Activated T-helper 1 cell treated with anti-CD3 and anti-CD28 coated beads, Interleukin-12 subunit alpha, Interleukin-12 subunit beta, Interleukin-2, Interleukin-4 antibody, amounts not matched to agents 30 ng/mL and 10 ng/mL and 1 ng/mL, durations not matched to agents 14 hours and 24 hours and 36 hours (primary cell): ENCODE measurements around the gene ZNF544. TPM values are rescaled to one million over a fixed set of nuclear protein-coding genes. Genes with fewer than 3 reads are reported as not detected.
"Not testable (repeated sequence)": the region's sequence is repeated elsewhere in the genome, so short reads cannot be mapped to it uniquely, and the experiment has no call there.

Source experiments
- DNase-seq: peaks from one replicate; pipeline ENCODE4 v3.0.0; 2021; ENCODE audit warnings: low spot score
- H3K27ac Mint-ChIP-seq: one replicate; pipeline ENCODE4 v1.8.0; 2021; ENCODE audit warnings: mild to moderate bottlenecking, mixed read lengths
- H3K27me3 Mint-ChIP-seq: one replicate; pipeline ENCODE4 v1.8.0; 2022; ENCODE audit warnings: mild to moderate bottlenecking, moderate library complexity, mixed read lengths; ENCODE audit not compliant: insufficient read depth
- H3K36me3 Mint-ChIP-seq: one replicate; pipeline ENCODE4 v1.8.0; 2021; ENCODE audit warnings: low read depth, mixed read lengths
- H3K4me1 Mint-ChIP-seq: one replicate; pipeline ENCODE4 v1.8.0; 2021; ENCODE audit warnings: low read depth, mixed read lengths
- H3K4me3 Mint-ChIP-seq: one replicate; pipeline ENCODE4 v1.8.0; 2021; ENCODE audit warnings: mild to moderate bottlenecking, moderate library complexity, mixed read lengths
- H3K9me3 Mint-ChIP-seq: one replicate; pipeline ENCODE4 v1.8.0; 2021; ENCODE audit warnings: mixed read lengths
- intact Hi-C: fragments of 100-400 bp; cut with micrococcal nuclease; formaldehyde crosslinking; loops from one replicate; pipeline ENCODE4 v1.15.1; 2024
- total RNA-seq: library from RNA; stranded (reverse); gene quantifications from 2 replicates; pipeline ENCODE4 v1.2.3, GENCODE V29; 2022

Gene ZNF544
- total RNA-seq, 1 donor from 2014 or later: 51.8 TPM

GRCh38 chr19:58217069-58217481 is 11.6 kb upstream of the ZNF544 start:
- Mint-ChIP-seq H3K27me3 (no peaks in the 10 kb centered on the region), H3K9me3 (peaks cover 61% of the 10 kb centered on the region), H3K36me3 (peaks cover 26% of the 10 kb centered on the region), H3K27ac (no peak overlapping the region), H3K4me3 (no peak overlapping the region), H3K4me1 (no peaks in the 10 kb centered on the region)
- intact Hi-C loops: no loop called here
- DNase-seq: no peak

DNA sequence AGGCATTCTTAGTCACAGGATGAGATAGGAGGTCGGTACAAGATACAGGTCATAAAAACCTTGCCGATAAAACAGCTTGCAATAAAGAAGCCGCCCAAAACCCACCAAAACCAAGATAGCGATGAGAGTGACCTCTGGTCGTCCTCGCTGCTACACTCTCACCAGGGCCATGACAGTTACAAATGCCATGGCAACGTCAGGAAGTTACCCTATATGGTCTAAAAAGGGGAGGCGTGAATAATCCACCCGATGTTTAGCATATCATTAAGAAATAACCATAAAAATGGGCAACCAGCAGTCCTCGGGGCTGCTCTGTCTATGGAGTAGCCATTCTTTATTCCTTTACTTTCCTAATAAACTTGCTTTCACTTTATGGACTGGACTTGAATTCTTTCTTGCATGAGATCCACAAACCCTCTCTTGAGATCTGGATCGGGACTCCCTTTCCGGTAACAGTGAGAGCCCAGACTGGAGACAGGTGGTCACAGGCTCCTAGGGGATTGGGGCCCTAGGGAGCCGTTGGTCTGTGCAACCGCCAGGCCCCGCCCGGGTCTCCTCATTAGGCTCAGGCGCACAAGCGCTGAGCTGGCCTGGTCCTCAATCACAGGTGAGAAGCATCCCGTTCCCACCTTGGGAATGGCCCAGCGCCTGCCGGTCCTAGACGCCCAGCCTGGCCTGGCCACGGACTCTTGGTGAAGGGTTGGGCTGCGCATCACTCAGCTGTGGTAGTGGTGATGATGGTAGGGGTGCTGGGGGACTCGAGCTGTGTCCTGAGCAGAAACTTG is 10.9 kb upstream of the ZNF544 start:
- H3K4me1 Mint-ChIP-seq: no peaks in the 10 kb centered on the region
- DNase-seq: no peak
- peaks cover 18% of the 10 kb centered on the region for H3K36me3 Mint-ChIP-seq
- no peak overlapping the region for H3K27ac Mint-ChIP-seq
- no peaks in the 10 kb centered on the region for H3K27me3 Mint-ChIP-seq
- intact Hi-C loops: loop anchor here (2.0 kb wide), 1 partner anchor 301 kb away; the partner anchor contains the start of gene ZBTB45
- H3K9me3 Mint-ChIP-seq: peaks cover 59% of the 10 kb centered on the region
- H3K4me3 Mint-ChIP-seq: no peak overlapping the region

GRCh38 chr19:58218899-58219298 is 9.8 kb upstream of the ZNF544 start:
- no peak overlapping the region for H3K4me3 Mint-ChIP-seq
- intact Hi-C loops: loop anchor here (1.0 to 2.0 kb wide), 2 partner anchors 9 to 300 kb away; partner anchors contain the start of genes ZBTB45 and ZNF544
- no peaks in the 10 kb centered on the region for H3K27me3 Mint-ChIP-seq

GRCh38 chr19:58227964-58228584 is 640 bp upstream of the ZNF544 start:
- Mint-ChIP-seq H3K36me3 (peaks cover 46% of the 10 kb centered on the region), H3K27ac (peak overlapping the region; percentile 96), H3K27me3 (no peaks in the 10 kb centered on the region), H3K4me1 (peaks cover 32% of the 10 kb centered on the region), H3K9me3 (peaks cover 44% of the 10 kb centered on the region), H3K4me3 (peak overlapping the region; percentile 89)
- DNase-seq: no peak
- intact Hi-C loops: loop anchor here (1.0 to 5.0 kb wide), 6 partner anchors 9 to 291 kb away; partner anchors contain the start of genes ERVK3-1, ZBTB45, ZNF274 and ZNF8

More at GRCh38 chr19:58218899-58219298, 9.8 kb upstream of the ZNF544 start:
- DNase-seq: peak; percentile 8
- Mint-ChIP-seq H3K4me1 (no peaks in the 10 kb centered on the region), H3K36me3 (peaks cover 7% of the 10 kb centered on the region), H3K9me3 (peaks cover 51% of the 10 kb centered on the region), H3K27ac (no peak overlapping the region)

DNA sequence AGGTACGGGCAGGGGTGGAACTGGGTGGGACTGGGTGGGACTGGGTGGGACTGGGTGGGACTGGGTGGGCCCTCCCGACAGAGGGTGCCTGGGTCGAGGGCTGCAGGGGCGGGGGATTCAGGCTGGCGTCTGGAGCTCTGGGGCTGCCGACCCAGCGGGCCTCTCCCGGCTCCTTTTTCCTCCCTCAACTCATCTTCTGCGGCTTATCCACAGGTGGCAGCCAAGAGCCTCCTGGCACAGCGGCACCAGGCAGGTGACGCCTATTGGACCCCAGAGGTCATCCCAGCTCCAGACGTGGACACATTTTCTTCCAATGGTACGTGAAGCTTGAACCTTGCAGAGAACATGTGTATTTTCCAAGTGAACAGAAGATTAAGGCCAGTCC is 533 bp downstream of the ZNF544 start:
- no peak for DNase-seq
- Mint-ChIP-seq H3K27ac (peak overlapping the region; percentile 78), H3K36me3 (peaks cover 57% of the 10 kb centered on the region), H3K27me3 (no peaks in the 10 kb centered on the region), H3K4me1 (peaks cover 32% of the 10 kb centered on the region), H3K4me3 (peak overlapping the region; percentile 89), H3K9me3 (peaks cover 50% of the 10 kb centered on the region)
- intact Hi-C loops: loop anchor here (5.0 kb wide), 2 partner anchors 47 to 98 kb away; partner anchors contain the start of genes ZNF274 and ZSCAN22

- intact Hi-C loops: no loop called here
- no peaks in the 10 kb centered on the region for H3K27me3 Mint-ChIP-seq
- H3K9me3 Mint-ChIP-seq: peaks cover 32% of the 10 kb centered on the region
- H3K36me3 Mint-ChIP-seq: peaks cover 83% of the 10 kb centered on the region
- no peak overlapping the region for H3K27ac Mint-ChIP-seq
- no peaks in the 10 kb centered on the region for H3K4me1 Mint-ChIP-seq
- no peak overlapping the region for H3K4me3 Mint-ChIP-seq
- DNase-seq: no peak
These were observed 8.6 kb downstream of the ZNF544 start for GRCh38 chr19:58237324-58237723.

DNA sequence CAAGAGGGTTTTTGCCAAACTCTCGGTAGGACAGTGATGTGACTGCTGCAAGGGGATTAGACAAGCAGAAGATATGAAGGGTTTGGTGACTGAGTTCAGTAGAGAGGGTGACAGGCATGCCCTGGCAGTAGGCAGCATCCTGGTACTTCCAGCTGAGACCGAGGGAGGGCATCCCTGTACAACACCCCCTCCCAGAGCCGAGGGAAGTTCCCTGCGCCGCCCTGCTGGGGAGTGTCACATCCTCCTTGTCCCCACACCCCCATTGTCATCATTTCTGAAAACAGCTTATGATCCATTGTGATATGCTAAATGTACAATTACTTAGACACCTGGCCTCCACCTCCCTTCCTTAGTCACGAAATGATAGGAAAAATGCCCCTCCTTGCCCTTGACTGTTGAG is 14.6 kb downstream of the ZNF544 start:
- Mint-ChIP-seq H3K4me3 (no peak overlapping the region), H3K27ac (no peak overlapping the region), H3K9me3 (peaks cover 41% of the 10 kb centered on the region), H3K27me3 (no peaks in the 10 kb centered on the region), H3K4me1 (no peaks in the 10 kb centered on the region), H3K36me3 (peaks cover 90% of the 10 kb centered on the region)
- no peak for DNase-seq
- intact Hi-C loops: no loop called here

DNA sequence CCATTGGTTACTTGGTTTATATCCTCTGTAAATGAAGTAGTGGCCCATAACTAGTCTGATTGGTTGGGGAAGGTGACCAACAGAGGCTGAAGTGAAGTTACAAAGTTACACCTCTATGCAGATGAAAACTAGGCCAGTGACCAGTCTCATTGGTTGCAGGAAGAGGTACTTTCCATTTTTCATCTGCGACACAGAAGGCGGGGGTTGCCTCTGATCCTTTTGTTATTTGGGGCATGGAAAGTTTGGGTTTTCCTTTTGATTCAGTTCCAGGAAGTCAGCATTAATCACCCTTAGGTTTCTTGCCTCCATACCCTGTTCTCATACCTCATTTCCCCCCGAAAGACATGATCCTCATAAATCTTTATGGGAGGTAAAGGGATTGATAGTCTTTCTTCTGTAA is 20.2 kb downstream of the ZNF544 start:
- Mint-ChIP-seq H3K27me3 (no peaks in the 10 kb centered on the region), H3K36me3 (peaks cover 85% of the 10 kb centered on the region), H3K9me3 (peaks cover 64% of the 10 kb centered on the region), H3K4me1 (no peaks in the 10 kb centered on the region), H3K27ac (no peak overlapping the region), H3K4me3 (no peak overlapping the region)
- intact Hi-C loops: no loop called here
- DNase-seq: no peak

GRCh38 chr19:58252102-58252685 is 23.5 kb downstream of the ZNF544 start:
- Mint-ChIP-seq H3K9me3 (peaks cover 68% of the 10 kb centered on the region), H3K36me3 (peaks cover 85% of the 10 kb centered on the region), H3K27me3 (no peaks in the 10 kb centered on the region), H3K4me1 (no peaks in the 10 kb centered on the region), H3K4me3 (no peak overlapping the region), H3K27ac (no peak overlapping the region)
- intact Hi-C loops: no loop called here
- DNase-seq: no peak

DNA sequence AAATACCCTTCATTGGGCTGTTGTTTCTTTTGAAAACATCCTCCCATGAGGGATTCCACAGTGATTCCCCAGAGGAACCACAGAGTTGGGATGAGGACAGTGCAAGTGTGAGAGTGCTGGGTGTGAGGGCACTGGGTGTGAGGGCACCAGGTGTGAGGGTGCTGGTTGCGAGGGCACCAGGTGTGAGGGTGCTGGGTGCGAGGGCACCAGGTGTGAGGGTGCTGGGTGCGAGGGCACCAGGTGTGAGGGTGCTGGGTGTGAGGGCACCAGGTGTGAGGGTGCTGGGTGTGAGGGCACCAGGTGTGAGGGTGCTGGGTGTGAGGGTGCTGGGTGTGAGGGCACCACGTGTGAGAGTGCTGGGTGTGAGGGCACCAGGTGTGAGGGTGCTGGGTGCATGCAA is 29.5 kb downstream of the ZNF544 start:
- peak overlapping the region; percentile 44 for H3K27ac Mint-ChIP-seq
- DNase-seq, H3K4me1 Mint-ChIP-seq, intact Hi-C loops, H3K4me3 Mint-ChIP-seq, H3K27me3 Mint-ChIP-seq: not testable (repeated sequence)
- peaks cover 82% of the 10 kb centered on the region for H3K9me3 Mint-ChIP-seq
- H3K36me3 Mint-ChIP-seq: peaks cover 88% of the 10 kb centered on the region

- H3K4me1 Mint-ChIP-seq: no peaks in the 10 kb centered on the region
- no peak overlapping the region for H3K4me3 Mint-ChIP-seq
- H3K27me3 Mint-ChIP-seq: no peaks in the 10 kb centered on the region
- no peak for DNase-seq
- peaks cover 67% of the 10 kb centered on the region for H3K9me3 Mint-ChIP-seq
- H3K27ac Mint-ChIP-seq: no peak overlapping the region
- intact Hi-C loops: no loop called here
- peaks cover 71% of the 10 kb centered on the region for H3K36me3 Mint-ChIP-seq
These were observed 32.9 kb downstream of the ZNF544 start for GRCh38 chr19:58261600-58261967.

- no peak for DNase-seq
- no peaks in the 10 kb centered on the region for H3K27me3 Mint-ChIP-seq
- no peak overlapping the region for H3K4me3 Mint-ChIP-seq
- no peak overlapping the region for H3K27ac Mint-ChIP-seq
- intact Hi-C loops: loop anchor here (2.0 kb wide), 1 partner anchor 65 kb away; no protein-coding TSS in a partner anchor
- H3K4me1 Mint-ChIP-seq: no peaks in the 10 kb centered on the region
- peaks cover 67% of the 10 kb centered on the region for H3K9me3 Mint-ChIP-seq
- H3K36me3 Mint-ChIP-seq: peaks cover 68% of the 10 kb centered on the region
These were observed 33.5 kb downstream of the ZNF544 start for GRCh38 chr19:58261968-58262921.
